GM23248 (cell line): Measurements from ENCODE around the gene CARD10.

Experiments used
- EZH2 ChIP-seq: fragments of 200-600 bp; sonication (generic); IDR thresholded peaks from 2 replicates; pipeline ENCODE4 v1.6.1; 2018; ENCODE audit warnings: antibody characterized with exemption, mild to moderate bottlenecking; ENCODE audit not compliant: insufficient read depth, poor library complexity, severe bottlenecking
- EZH2phosphoT487 ChIP-seq: fragments of 200-600 bp; sonication (generic); IDR thresholded peaks from 2 replicates; pipeline ENCODE4 v1.6.1; 2018; ENCODE audit warnings: antibody characterized with exemption, moderate library complexity, mild to moderate bottlenecking, low read depth; ENCODE audit not compliant: insufficient read depth

- TF ChIP-seq EZH2 (no peak), EZH2phosphoT487 (no peak)
Observed at GRCh38 chr22:37502342-37503182, 16.7 kb downstream of the CARD10 start.
